ENCODE results near the gene TSPAN19. TPM values are rescaled to one million over a fixed set of nuclear protein-coding genes. Genes with fewer than 3 reads are reported as not detected.

TSPAN19 gene
- polyA plus RNA-seq, 1 of the 3 experiments (the other 2 are of a cell fraction): 0.05 TPM

GRCh38 chr12:85017618-85018017 lies 18.5 kb downstream of the TSPAN19 start:
- H3K27ac ChIP-seq (ENCODE audit: low read depth in 2 of 2, low read length in 1 of 2): no peak overlapping the region
- ChIA-PET POLR2A (no interaction called here), CTCF (interaction anchor here (0.9 to 3.0 kb wide), 2 partner anchors 11 to 40 kb away, joined by 4 to 16 read pairs; no protein-coding TSS in a partner anchor)
- no peak for TF ChIP-seq POLR2AphosphoS5 (IDR thresholded peaks at IDR 0.05; ENCODE audit: low read depth, low read length)
- no peak for TF ChIP-seq USF1 (IDR thresholded peaks at IDR 0.05; ENCODE audit: borderline replicate concordance, low read depth)
- TF ChIP-seq CTCF (IDR thresholded peaks at IDR 0.05): no peak
- TF ChIP-seq JUND (IDR thresholded peaks at IDR 0.05): 0 out of 2 replicates have a peak, but pooled peaks have one; percentile 4
- TF ChIP-seq YY1 (IDR thresholded peaks at IDR 0.05; ENCODE audit: low read depth): no peak
- TF ChIP-seq TCF12 (IDR thresholded peaks at IDR 0.05): 0 out of 2 replicates have a peak, but pooled peaks have one; percentile 33
- H3K36me3 ChIP-seq (replicated peaks in 1 of 2; ENCODE audit: control insufficient read depth in 1 of 2, insufficient read depth in 2 of 2, low read length in 1 of 2): no peaks in the 10 kb centered on the region
- no peaks in the 10 kb centered on the region for H3K27me3 ChIP-seq (ENCODE audit: insufficient read depth)
- DNase-seq: no peak
- no peak overlapping the region for H3K9ac ChIP-seq
- no peaks in the 10 kb centered on the region for H3K9me3 ChIP-seq
- no peak overlapping the region for H3K4me3 ChIP-seq (ENCODE audit: low read depth in 2 of 2, low read length in 1 of 2)
- no peak overlapping the region for H3K4me2 ChIP-seq
- no peaks in the 10 kb centered on the region for H4K20me1 ChIP-seq (ENCODE audit: insufficient read depth)
- H3K4me1 ChIP-seq (ENCODE audit: control insufficient read depth in 1 of 2, insufficient read depth in 2 of 2, low read depth in 1 of 2, low read length in 1 of 2): peaks cover 0 to 3% of the 10 kb centered on the region in 2 experiments; a peak in 1 of 4 replicates
- H3K9me2 ChIP-seq: no peaks in the 10 kb centered on the region
- no peaks in the 10 kb centered on the region; the same call in 1 of the 2 replicates for H3K79me2 ChIP-seq (ENCODE audit: insufficient read depth)
- peaks cover 6% of the 10 kb centered on the region for H3F3A ChIP-seq (replicated peaks; ENCODE audit: insufficient read depth)
- peak overlapping the region; percentile 3; the same call in 1 of the 2 replicates for H2AFZ ChIP-seq (ENCODE audit: low read depth)

- CTCF ChIA-PET: interaction anchor here (0.9 to 3.0 kb wide), 2 partner anchors 12 to 41 kb away, joined by 4 to 16 read pairs; no protein-coding TSS in a partner anchor
- peak overlapping the region in 1 of 2 experiments; percentile 46; a peak in 1 of 4 replicates for H3K27ac ChIP-seq (ENCODE audit: low read depth in 2 of 2, low read length in 1 of 2)
- H3K27me3 ChIP-seq (ENCODE audit: insufficient read depth): no peaks in the 10 kb centered on the region
- WGBS (ENCODE audit: low lambda C conversion rate): 87% methylated on average over 3 of the region's 3 CpGs
- no peaks in the 10 kb centered on the region for H3K9me2 ChIP-seq
- POLR2A ChIA-PET: no interaction called here
- TF ChIP-seq USF2 (IDR thresholded peaks at IDR 0.05; ENCODE audit: borderline replicate concordance, low read depth, low read length): no peak
- TF ChIP-seq FOSL2 (IDR thresholded peaks at IDR 0.05; ENCODE audit: borderline replicate concordance, low read depth): no peak
- no peak for TF ChIP-seq YY1 (IDR thresholded peaks at IDR 0.05; ENCODE audit: low read depth)
- TF ChIP-seq CHD2 (IDR thresholded peaks at IDR 0.05; ENCODE audit: low read length, partially characterized antibody): no peak
- TF ChIP-seq TEAD4 (IDR thresholded peaks at IDR 0.05; ENCODE audit: borderline replicate concordance, insufficient read depth): no peak
- TF ChIP-seq PBX3 (IDR thresholded peaks at IDR 0.05): no peak
- TF ChIP-seq RCOR1 (IDR thresholded peaks at IDR 0.05; ENCODE audit: low read length): no peak
- TF ChIP-seq FOXJ3 (CRISPR knock-in tag; IDR thresholded peaks at IDR 0.05): no peak
- TF ChIP-seq MEF2A (IDR thresholded peaks at IDR 0.05; ENCODE audit: borderline replicate concordance, low read depth): no peak
- no peak for TF ChIP-seq SMC3 (IDR thresholded peaks at IDR 0.05; ENCODE audit: low read depth, low read length)
- no peak for TF ChIP-seq USF1 (IDR thresholded peaks at IDR 0.05; ENCODE audit: borderline replicate concordance, low read depth)
- TF ChIP-seq RFX5 (IDR thresholded peaks at IDR 0.05; ENCODE audit: low read length): no peak
- no peak for TF ChIP-seq REST (IDR thresholded peaks at IDR 0.05; ENCODE audit: low read depth, low read length)
- H3K9ac ChIP-seq: no peak overlapping the region
- peaks cover 6% of the 10 kb centered on the region for H3F3A ChIP-seq (replicated peaks; ENCODE audit: insufficient read depth)
- no peaks in the 10 kb centered on the region; the same call in 1 of the 2 replicates for H3K79me2 ChIP-seq (ENCODE audit: insufficient read depth)
- no peak overlapping the region for H3K4me2 ChIP-seq
- no peaks in the 10 kb centered on the region for H3K9me3 ChIP-seq
- H4K20me1 ChIP-seq (ENCODE audit: insufficient read depth): no peaks in the 10 kb centered on the region
- no peak overlapping the region for H3K4me3 ChIP-seq (ENCODE audit: low read depth in 2 of 2, low read length in 1 of 2)
- peak overlapping the region; percentile 3; the same call in 1 of the 2 replicates for H2AFZ ChIP-seq (ENCODE audit: low read depth)
- no peak for DNase-seq
- H3K4me1 ChIP-seq (ENCODE audit: control insufficient read depth in 1 of 2, insufficient read depth in 2 of 2, low read depth in 1 of 2, low read length in 1 of 2): peaks cover 0 to 3% of the 10 kb centered on the region in 2 experiments; a peak in 1 of 4 replicates
- no peaks in the 10 kb centered on the region for H3K36me3 ChIP-seq (replicated peaks in 1 of 2; ENCODE audit: control insufficient read depth in 1 of 2, insufficient read depth in 2 of 2, low read length in 1 of 2)
Observed at GRCh38 chr12:85017133-85017532, 18.9 kb downstream of the TSPAN19 start.

All from SK-N-SH (cell line).